Naive thymus-derived CD4-positive, alpha-beta T cell (primary cell): ENCODE results near the gene CHRNA7. TPM values are rescaled to one million over a fixed set of nuclear protein-coding genes. Genes with fewer than 3 reads are reported as not detected.

ENCODE experiments used
- ATAC-seq: fragments of 150-1000 bp; cut with Tn5 transposase; 2 replicates; pipeline ENCODE4 v1.10.0; 2021; ENCODE audit warnings: mild to moderate bottlenecking, moderate library complexity
- CTCF ChIA-PET: fragments of 350-600 bp; sonication (Branson Sonifier 250); formaldehyde crosslinking; loops from one replicate; lab custom pipeline; 2021; ENCODE audit warnings: antibody characterized with exemption; lab: Charles Lee
- POLR2A ChIA-PET: fragments of 350-600 bp; sonication (Branson Sonifier 250); formaldehyde crosslinking; loops from one replicate; lab custom pipeline; 2021; ENCODE audit warnings: antibody characterized with exemption, inconsistent platforms; lab: Charles Lee
- DNase-seq, 9 donors: peaks; one replicate each; pipeline versions ENCODE4 v3.0.0 to v3.0.0-alpha.2; 2020 to 2022; ENCODE audit warnings: mixed read lengths in 1 of 9
- H3K27ac ChIP-seq: one replicate; pipeline ENCODE4 v1.7.0; 2013; ENCODE audit warnings: mild to moderate bottlenecking, low read depth, low read length, moderate library complexity
- H3K27me3 ChIP-seq, 2 donors: one replicate each; pipeline ENCODE4 v1.7.0; 2013; ENCODE audit warnings: low read length in 2 of 2, mild to moderate bottlenecking in 2 of 2, moderate library complexity in 2 of 2; ENCODE audit not compliant: control insufficient read depth in 2 of 2, insufficient read depth in 2 of 2
- H3K36me3 ChIP-seq, 3 experiments: 1 replicate in 2 of 3; 2 replicates in 1 of 3; pipeline ENCODE4 v1.7.0; 2013; ENCODE audit warnings: low read length in 3 of 3, mild to moderate bottlenecking in 3 of 3, moderate library complexity in 1 of 3; ENCODE audit not compliant: insufficient read depth in 3 of 3, control insufficient read depth in 2 of 3
- H3K4me1 ChIP-seq, 2 donors: one replicate each; pipeline ENCODE4 v1.7.0; 2013; ENCODE audit warnings: low read length in 2 of 2, mild to moderate bottlenecking in 2 of 2, moderate library complexity in 1 of 2; ENCODE audit not compliant: control insufficient read depth in 2 of 2, insufficient read depth in 2 of 2
- H3K4me3 ChIP-seq: 2 replicates; pipeline ENCODE4 v1.7.0; 2013; ENCODE audit warnings: mild to moderate bottlenecking, low read length
- H3K9me3 ChIP-seq, 3 experiments: 1 replicate in 2 of 3; 2 replicates in 1 of 3; pipeline ENCODE4 v1.7.0; 2013; ENCODE audit warnings: low read length in 3 of 3; ENCODE audit not compliant: control insufficient read depth in 2 of 3
- H3K27ac Mint-ChIP-seq, 9 donors: one replicate each; pipeline ENCODE4 v1.8.0; 2020 to 2022; ENCODE audit warnings: mixed read lengths in 9 of 9, mild to moderate bottlenecking in 8 of 9, moderate library complexity in 5 of 9, inconsistent platforms in 2 of 9
- H3K27me3 Mint-ChIP-seq, 5 donors: one replicate each; pipeline ENCODE4 v1.8.0; 2021 to 2022; ENCODE audit warnings: mixed read lengths in 5 of 5, mild to moderate bottlenecking in 1 of 5
- H3K36me3 Mint-ChIP-seq, 5 donors: one replicate each; pipeline ENCODE4 v1.8.0; 2020 to 2022; ENCODE audit warnings: mixed read lengths in 5 of 5, mild to moderate bottlenecking in 3 of 5, inconsistent platforms in 1 of 5
- H3K4me1 Mint-ChIP-seq, 7 donors: one replicate each; pipeline ENCODE4 v1.8.0; 2020 to 2022; ENCODE audit warnings: mixed read lengths in 7 of 7, mild to moderate bottlenecking in 3 of 7, inconsistent platforms in 1 of 7
- H3K4me3 Mint-ChIP-seq, 10 donors: one replicate each; pipeline ENCODE4 v1.8.0; 2020 to 2022; ENCODE audit warnings: mild to moderate bottlenecking in 10 of 10, mixed read lengths in 10 of 10, moderate library complexity in 6 of 10, inconsistent platforms in 2 of 10
- H3K9me3 Mint-ChIP-seq, 11 donors: one replicate each; pipeline ENCODE4 v1.8.0; 2020 to 2022; ENCODE audit warnings: mixed read lengths in 11 of 11, mild to moderate bottlenecking in 4 of 11, inconsistent platforms in 1 of 11, moderate library complexity in 1 of 11
- intact Hi-C, 2 donors: fragments of 100-400 bp; cut with micrococcal nuclease; formaldehyde crosslinking; loops; one replicate each; pipeline ENCODE4 v1.15.1; 2023
- polyA plus RNA-seq, 2 donors: library from polyadenylated mRNA; unstranded; fragments of 300-500 nt; fragmentation: Illumina TruSeq; gene quantifications; one replicate each; pipeline ENCODE4 v1.2.3, GENCODE V29; 2021
- total RNA-seq, 6 experiments: library from RNA in 5 of 6; stranded (reverse) in 5 of 6; gene quantifications; 1 replicate in 5 of 6; 2 replicates in 1 of 6; pipeline ENCODE4 v1.2.3 and lab custom pipeline; 2021 to 2026

CHRNA7 gene
- total and polyA plus RNA-seq, 7 experiments from 2014 or later: 0.09 to 1.6 (median 0.78) TPM; not detected in 3

GRCh38 chr15:32117122-32117521 lies 86.8 kb downstream of the CHRNA7 start:
- no peak for ATAC-seq
- H3K4me3 Mint-ChIP-seq: no peak overlapping the region
- no peak overlapping the region for H3K27ac ChIP-seq
- no peaks in the 10 kb centered on the region for H3K9me3 ChIP-seq
- peaks cover 0 to 22% (median 10%) of the 10 kb centered on the region in 5 donors for H3K27me3 Mint-ChIP-seq
- H3K27ac Mint-ChIP-seq: no peak overlapping the region
- H3K36me3 ChIP-seq: no peaks in the 10 kb centered on the region
- ChIA-PET CTCF (no interaction called here), POLR2A (no interaction called here)
- no peak overlapping the region for H3K4me3 ChIP-seq
- H3K4me1 ChIP-seq: no peaks in the 10 kb centered on the region
- H3K9me3 Mint-ChIP-seq: peaks cover 0 to 2% (median 0%) of the 10 kb centered on the region in 11 donors
- H3K4me1 Mint-ChIP-seq: no peaks in the 10 kb centered on the region
- H3K36me3 Mint-ChIP-seq: no peaks in the 10 kb centered on the region
- DNase-seq: no peak
- intact Hi-C loops: no loop called here
- no peaks in the 10 kb centered on the region for H3K27me3 ChIP-seq

DNA sequence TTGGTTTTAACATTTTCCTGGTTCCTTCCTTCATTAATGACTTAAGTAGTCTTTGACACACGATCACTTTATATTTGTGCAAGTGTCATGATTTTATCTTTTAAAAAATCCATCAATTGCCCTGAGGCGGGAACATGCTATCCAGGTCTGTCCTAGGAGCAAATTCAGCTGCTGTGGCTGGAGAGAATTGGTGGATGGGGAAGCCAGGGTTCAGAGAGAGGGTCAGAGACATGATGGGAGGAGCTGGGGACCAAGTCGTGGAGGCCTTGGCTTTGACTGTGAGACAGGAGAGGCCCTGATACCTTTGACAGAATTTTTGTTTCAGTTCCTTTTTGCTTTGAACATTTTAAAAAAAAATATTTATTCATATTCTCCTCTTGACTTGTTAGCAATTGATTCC lies 89.0 kb downstream of the CHRNA7 start:
- DNase-seq (no peak), ATAC-seq (no peak)
- intact Hi-C loops: no loop called here
- no peak overlapping the region for H3K4me3 Mint-ChIP-seq
- CTCF ChIA-PET: no interaction called here
- H3K4me1 Mint-ChIP-seq: no peaks in the 10 kb centered on the region
- Histone ChIP-seq H3K4me1 (no peaks in the 10 kb centered on the region), H3K27ac (no peak overlapping the region), H3K27me3 (no peaks in the 10 kb centered on the region), H3K36me3 (no peaks in the 10 kb centered on the region), H3K9me3 (no peaks in the 10 kb centered on the region), H3K4me3 (no peak overlapping the region)
- no peaks in the 10 kb centered on the region for H3K36me3 Mint-ChIP-seq
- H3K27me3 Mint-ChIP-seq: peaks cover 5 to 27% (median 19%) of the 10 kb centered on the region in 5 donors
- H3K9me3 Mint-ChIP-seq: peaks cover 0 to 2% (median 0%) of the 10 kb centered on the region in 11 donors
- H3K27ac Mint-ChIP-seq: no peak overlapping the region
- POLR2A ChIA-PET: no interaction called here

GRCh38 chr15:32119694-32120330 lies 89.5 kb downstream of the CHRNA7 start:
- POLR2A ChIA-PET: no interaction called here
- Mint-ChIP-seq H3K4me1 (no peaks in the 10 kb centered on the region), H3K27me3 (peaks cover 5 to 27% (median 19%) of the 10 kb centered on the region in 5 donors), H3K9me3 (peaks cover 0 to 2% (median 0%) of the 10 kb centered on the region in 11 donors), H3K36me3 (no peaks in the 10 kb centered on the region), H3K4me3 (no peak overlapping the region), H3K27ac (no peak overlapping the region)
- no peak overlapping the region for H3K4me3 ChIP-seq
- H3K27ac ChIP-seq: no peak overlapping the region
- CTCF ChIA-PET: no interaction called here
- H3K27me3 ChIP-seq: no peaks in the 10 kb centered on the region
- intact Hi-C loops: no loop called here
- H3K36me3 ChIP-seq: no peaks in the 10 kb centered on the region
- ATAC-seq: no peak
- DNase-seq: no peak
- no peaks in the 10 kb centered on the region for H3K9me3 ChIP-seq
- no peaks in the 10 kb centered on the region for H3K4me1 ChIP-seq

GRCh38 chr15:32120577-32121383 lies 90.5 kb downstream of the CHRNA7 start:
- H3K27me3 Mint-ChIP-seq: peaks cover 7 to 27% (median 16%) of the 10 kb centered on the region in 5 donors
- ATAC-seq: no peak
- H3K27ac Mint-ChIP-seq: no peak overlapping the region
- no peaks in the 10 kb centered on the region for H3K27me3 ChIP-seq
- no peak for DNase-seq
- H3K9me3 ChIP-seq: no peaks in the 10 kb centered on the region
- peaks cover 0 to 2% (median 0%) of the 10 kb centered on the region in 11 donors for H3K9me3 Mint-ChIP-seq
- ChIA-PET CTCF (no interaction called here), POLR2A (no interaction called here)
- H3K4me3 Mint-ChIP-seq: no peak overlapping the region
- no peaks in the 10 kb centered on the region for H3K4me1 ChIP-seq
- H3K4me3 ChIP-seq: no peak overlapping the region
- H3K4me1 Mint-ChIP-seq: no peaks in the 10 kb centered on the region
- no peaks in the 10 kb centered on the region for H3K36me3 ChIP-seq
- H3K27ac ChIP-seq: no peak overlapping the region
- no peaks in the 10 kb centered on the region for H3K36me3 Mint-ChIP-seq
- intact Hi-C loops: no loop called here

DNA sequence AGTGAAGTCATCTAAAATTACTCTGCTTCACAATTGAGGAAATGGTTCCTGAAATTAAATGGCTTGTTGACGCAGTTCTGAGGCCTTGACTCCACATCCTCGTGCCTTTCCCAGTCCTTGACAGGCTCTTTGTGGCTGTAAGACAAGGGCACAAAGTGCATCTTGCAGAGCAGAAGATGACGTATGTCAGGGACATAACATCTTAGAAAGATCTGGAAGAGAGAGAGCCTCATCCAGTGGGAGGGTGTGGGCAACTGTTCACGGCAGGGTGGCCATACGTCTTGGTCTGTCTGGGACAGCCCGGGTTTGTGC lies 91.0 kb downstream of the CHRNA7 start:
- CTCF ChIA-PET: no interaction called here

GRCh38 chr15:32122013-32122412 lies 91.7 kb downstream of the CHRNA7 start:
- intact Hi-C loops: no loop called here
- Histone ChIP-seq H3K27ac (no peak overlapping the region), H3K4me1 (no peaks in the 10 kb centered on the region), H3K27me3 (no peaks in the 10 kb centered on the region), H3K9me3 (no peaks in the 10 kb centered on the region), H3K36me3 (no peaks in the 10 kb centered on the region), H3K4me3 (no peak overlapping the region)
- Mint-ChIP-seq H3K4me1 (no peaks in the 10 kb centered on the region), H3K27me3 (peaks cover 7 to 27% (median 16%) of the 10 kb centered on the region in 5 donors), H3K27ac (no peak overlapping the region), H3K36me3 (no peaks in the 10 kb centered on the region), H3K4me3 (no peak overlapping the region), H3K9me3 (no peaks in the 10 kb centered on the region)
- ChIA-PET POLR2A (no interaction called here), CTCF (no interaction called here)
- ATAC-seq (no peak), DNase-seq (no peak)

More for the DNA sequence above, 91.0 kb downstream of the CHRNA7 start:
- H3K4me3 Mint-ChIP-seq: no peak overlapping the region
- no peaks in the 10 kb centered on the region for H3K27me3 ChIP-seq
- H3K36me3 ChIP-seq: no peaks in the 10 kb centered on the region
- DNase-seq: no peak
- H3K9me3 Mint-ChIP-seq: no peaks in the 10 kb centered on the region
- peaks cover 7 to 27% (median 16%) of the 10 kb centered on the region in 5 donors for H3K27me3 Mint-ChIP-seq
- ATAC-seq: no peak
- H3K36me3 Mint-ChIP-seq: no peaks in the 10 kb centered on the region
- H3K27ac ChIP-seq: no peak overlapping the region
- no peak overlapping the region for H3K27ac Mint-ChIP-seq
- H3K9me3 ChIP-seq: no peaks in the 10 kb centered on the region
- POLR2A ChIA-PET: no interaction called here
- intact Hi-C loops: no loop called here
- H3K4me1 ChIP-seq: no peaks in the 10 kb centered on the region
- no peaks in the 10 kb centered on the region for H3K4me1 Mint-ChIP-seq
- H3K4me3 ChIP-seq: no peak overlapping the region

- no peak overlapping the region for H3K27ac Mint-ChIP-seq
- H3K4me1 ChIP-seq: no peaks in the 10 kb centered on the region
- no peak overlapping the region for H3K27ac ChIP-seq
- DNase-seq: no peak
- H3K4me3 ChIP-seq: no peak overlapping the region
- H3K4me1 Mint-ChIP-seq: peaks cover 0 to 2% (median 0%) of the 10 kb centered on the region in 7 donors
- POLR2A ChIA-PET: no interaction called here
- H3K36me3 Mint-ChIP-seq: no peaks in the 10 kb centered on the region
- no peaks in the 10 kb centered on the region for H3K9me3 ChIP-seq
- H3K36me3 ChIP-seq: no peaks in the 10 kb centered on the region
- no peak for ATAC-seq
- intact Hi-C loops: no loop called here
- H3K4me3 Mint-ChIP-seq: no peak overlapping the region
- CTCF ChIA-PET: no interaction called here
- H3K27me3 Mint-ChIP-seq: peaks cover 3 to 30% (median 16%) of the 10 kb centered on the region in 5 donors
- H3K27me3 ChIP-seq: no peaks in the 10 kb centered on the region
- no peaks in the 10 kb centered on the region for H3K9me3 Mint-ChIP-seq
Measured at GRCh38 chr15:32123473-32123872, 93.2 kb downstream of the CHRNA7 start.
